GM18502 (cell line): ENCODE measurements around the gene RABGAP1L.
"Not testable (repeated sequence)": the region's sequence is repeated elsewhere in the genome, so short reads cannot be mapped to it uniquely, and the experiment has no call there.

Experiments used
- ATAC-seq: cut with Tn5 transposase; IDR thresholded peaks from one replicate; pipeline ENCODE4 v1.9.1; 2021; ENCODE audit warnings: mild to moderate bottlenecking; ENCODE audit not compliant: unreplicated experiment, poor library complexity

Gene RABGAP1L

GRCh38 chr1:174153085-174153824, 6.1 kb upstream of the RABGAP1L start:
- peak; percentile 43 for ATAC-seq

GRCh38 chr1:174153825-174154107, 5.6 kb upstream of the RABGAP1L start:
- no peak for ATAC-seq

- no peak for ATAC-seq
Measured at GRCh38 chr1:174156437-174156836, 2.9 kb upstream of the RABGAP1L start.

- peak; percentile 46 for ATAC-seq
Measured at GRCh38 chr1:174157157-174157806, 2.0 kb upstream of the RABGAP1L start.

GRCh38 chr1:174158767-174159251, 511 bp upstream of the RABGAP1L start:
- ATAC-seq, result no peak

GRCh38 chr1:174160109-174160473, 771 bp downstream of the RABGAP1L start:
- ATAC-seq, result peak; percentile 17

GRCh38 chr1:174160603-174161002, 1.3 kb downstream of the RABGAP1L start:
- no peak for ATAC-seq

DNA sequence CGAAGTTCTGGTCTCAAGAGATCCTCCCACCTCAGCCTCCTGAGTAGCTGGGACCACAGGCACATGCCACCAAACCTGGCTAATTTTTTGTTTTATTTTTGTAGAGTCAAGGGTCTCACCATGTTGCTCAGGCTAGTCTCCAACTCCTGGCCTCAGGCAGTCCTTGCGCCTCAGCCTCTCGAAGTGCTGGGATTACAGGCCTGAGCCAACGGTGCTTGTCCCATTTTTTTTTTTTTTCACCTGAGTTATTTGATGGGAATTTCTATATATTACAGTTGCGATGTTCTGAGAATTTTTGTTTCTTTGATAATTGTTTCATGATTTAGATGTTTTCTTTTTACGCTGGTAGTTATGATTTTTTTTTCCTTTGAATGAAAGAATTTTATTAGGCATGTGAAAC, 2.5 kb downstream of the RABGAP1L start:
- ATAC-seq, result no peak

DNA sequence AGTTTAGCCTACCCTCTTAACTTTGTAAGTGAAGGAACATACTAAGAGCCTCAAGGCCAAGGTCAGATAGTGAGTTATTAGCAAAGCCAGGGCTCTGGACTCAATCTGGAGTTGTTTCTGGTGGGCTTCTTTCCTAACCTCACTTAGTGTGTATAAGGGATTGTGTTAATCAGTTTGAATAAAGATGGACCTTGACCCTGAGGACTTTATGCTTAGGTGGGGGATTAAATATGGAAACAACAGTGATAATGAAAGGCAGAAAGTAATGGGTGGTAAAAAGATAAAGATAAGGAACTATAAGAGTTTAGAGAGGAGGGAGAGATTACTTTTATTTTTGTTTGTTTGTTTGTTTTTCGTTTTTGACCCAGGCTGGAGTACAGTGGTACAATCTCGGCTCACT, 5.5 kb downstream of the RABGAP1L start:
- ATAC-seq, result no peak

- no peak for ATAC-seq
Measured at GRCh38 chr1:174165471-174166137, 6.3 kb downstream of the RABGAP1L start.

DNA sequence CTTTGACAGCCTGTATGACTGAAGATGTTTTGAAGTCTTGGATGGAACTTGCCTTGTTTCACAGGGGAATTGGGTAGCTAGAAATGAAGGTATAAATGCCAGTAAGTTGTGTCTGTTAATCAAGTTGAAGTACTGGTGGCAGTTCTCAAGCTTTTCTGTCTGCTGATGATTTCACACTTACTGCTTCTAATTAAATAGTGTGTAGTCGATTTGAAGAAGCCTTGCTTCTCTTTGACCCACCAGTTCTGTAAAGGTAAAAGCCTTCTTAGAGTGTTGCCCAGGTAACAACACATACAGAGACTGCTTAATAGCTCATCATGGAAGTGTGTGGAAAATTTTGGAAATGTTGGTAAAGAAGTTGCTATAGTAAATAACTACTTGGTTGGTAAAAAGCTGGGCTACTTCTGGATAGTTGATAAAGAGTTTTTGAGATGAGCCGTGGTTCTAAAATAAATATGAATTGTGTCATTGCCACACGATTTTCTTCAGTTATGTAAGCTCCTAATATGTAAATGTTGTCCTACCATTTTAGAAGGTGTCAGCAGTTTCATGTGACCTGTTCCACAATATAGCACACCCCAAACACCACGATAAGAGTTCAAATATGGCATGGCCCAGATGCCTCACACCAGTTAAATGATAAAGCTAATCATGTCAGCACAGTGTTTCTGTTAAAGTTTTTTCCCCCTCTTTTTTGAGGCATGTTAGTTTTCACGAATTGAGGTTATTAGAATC, 7.4 kb downstream of the RABGAP1L start:
- no peak for ATAC-seq

GRCh38 chr1:174167265-174167803, 8.0 kb downstream of the RABGAP1L start:
- ATAC-seq, result peak; percentile 53

- ATAC-seq, result no peak
Measured at GRCh38 chr1:174169342-174169741, 10.0 kb downstream of the RABGAP1L start.

DNA sequence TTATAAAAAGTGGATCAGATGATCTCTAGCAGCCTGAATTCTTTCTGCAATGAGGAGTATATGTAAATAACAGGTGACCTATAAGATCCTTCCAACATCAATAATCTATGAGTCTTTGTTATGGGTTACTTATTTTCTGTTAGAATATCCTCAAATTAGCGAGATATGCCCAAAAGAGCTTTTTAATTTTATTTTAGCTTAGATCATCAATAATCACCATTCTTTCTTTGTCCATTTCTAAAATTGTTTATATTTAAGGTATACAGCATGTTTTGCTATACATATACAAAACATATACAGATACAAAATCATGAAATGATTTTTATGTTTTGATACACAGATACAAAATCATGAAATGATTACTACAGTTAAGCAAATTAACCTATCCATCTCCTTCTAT, 11.8 kb downstream of the RABGAP1L start:
- no peak for ATAC-seq

- peak; percentile 71 for ATAC-seq
Measured at GRCh38 chr1:174174461-174175329, 15.4 kb downstream of the RABGAP1L start.

GRCh38 chr1:174178459-174178858, 19.1 kb downstream of the RABGAP1L start:
- ATAC-seq, result not testable (repeated sequence)

DNA sequence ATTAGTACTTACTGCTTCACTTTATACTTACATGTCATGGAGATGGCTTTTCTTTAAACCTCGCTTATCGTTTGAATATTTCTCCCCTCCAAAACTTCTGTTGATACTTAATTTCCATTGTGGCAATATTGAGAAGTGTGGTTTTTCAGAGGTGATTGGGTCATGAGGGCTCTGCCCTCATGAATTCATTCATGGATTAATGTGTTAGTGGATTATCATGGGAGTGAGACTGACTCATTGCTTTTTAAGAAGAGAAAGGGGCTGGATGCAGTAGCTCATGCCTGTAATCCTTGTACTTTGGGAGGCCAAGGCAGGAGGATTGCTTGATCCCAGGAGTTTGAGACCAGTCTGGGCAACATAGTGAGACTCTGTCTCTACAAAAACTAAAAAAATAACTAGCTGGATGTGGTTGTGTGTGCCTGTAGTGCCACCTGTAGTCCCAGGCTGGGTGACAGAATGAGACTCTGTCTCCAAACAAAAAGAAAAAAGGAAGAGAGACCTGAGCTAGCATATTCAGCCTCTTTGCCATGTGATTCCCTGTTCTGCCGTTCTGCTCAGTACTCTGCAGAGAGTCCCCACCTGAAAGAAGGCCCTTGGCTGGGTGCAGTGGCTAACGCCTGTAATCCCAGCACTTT, 30.2 kb downstream of the RABGAP1L start:
- ATAC-seq, result no peak

DNA sequence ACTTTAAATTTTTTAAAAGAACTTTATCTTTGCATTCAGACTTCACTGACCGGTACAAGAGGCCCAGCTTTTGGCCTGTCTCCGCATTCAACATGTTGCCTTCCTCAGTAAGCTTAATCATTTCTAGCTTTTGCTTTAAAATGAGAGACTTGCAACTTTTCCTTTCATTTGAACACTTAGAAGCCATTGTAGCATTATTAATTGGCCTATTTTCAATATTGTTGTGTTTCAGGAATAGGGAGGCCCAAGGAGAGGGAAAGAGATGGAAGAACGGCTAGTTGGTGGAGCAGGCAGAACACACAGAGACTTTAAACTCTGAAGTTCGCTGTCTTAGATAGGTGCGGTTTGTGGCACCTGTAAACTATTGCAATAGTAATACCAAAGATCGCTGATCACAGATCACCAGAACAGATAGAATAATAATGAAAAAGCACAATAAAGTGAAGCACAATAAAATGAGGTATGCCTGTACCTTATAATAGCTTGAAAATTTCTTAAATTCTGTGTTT, 31.4 kb downstream of the RABGAP1L start:
- no peak for ATAC-seq

- ATAC-seq, result no peak
Measured at GRCh38 chr1:174191349-174191862, 32.1 kb downstream of the RABGAP1L start.
